GM12892 (cell line): Measurements from ENCODE around the gene NUTF2.

Experiments used
- DNase-seq: peaks from one replicate; pipeline ENCODE4 v3.0.0; 2011; ENCODE audit not compliant: insufficient read length
- FAIRE-seq: peaks from 2 replicates; lab custom pipeline; 2011; peaks lifted over from hg19 to GRCh38; lab: Jason Lieb, UNC
- POLR2A ChIP-seq: IDR thresholded peaks from 2 replicates; pipeline ENCODE4 v1.6.1; 2011; ENCODE audit warnings: low read depth, low read length, control low read depth
- POLR2AphosphoS5 ChIP-seq: IDR thresholded peaks from 2 replicates; pipeline ENCODE4 v1.6.1; 2011; ENCODE audit warnings: low read depth, low read length, control low read depth
- TAF1 ChIP-seq: IDR thresholded peaks from 2 replicates; pipeline ENCODE4 v1.6.1; 2011; ENCODE audit warnings: low read depth, mild to moderate bottlenecking, control low read depth, low read length, borderline replicate concordance

NUTF2 gene

DNA sequence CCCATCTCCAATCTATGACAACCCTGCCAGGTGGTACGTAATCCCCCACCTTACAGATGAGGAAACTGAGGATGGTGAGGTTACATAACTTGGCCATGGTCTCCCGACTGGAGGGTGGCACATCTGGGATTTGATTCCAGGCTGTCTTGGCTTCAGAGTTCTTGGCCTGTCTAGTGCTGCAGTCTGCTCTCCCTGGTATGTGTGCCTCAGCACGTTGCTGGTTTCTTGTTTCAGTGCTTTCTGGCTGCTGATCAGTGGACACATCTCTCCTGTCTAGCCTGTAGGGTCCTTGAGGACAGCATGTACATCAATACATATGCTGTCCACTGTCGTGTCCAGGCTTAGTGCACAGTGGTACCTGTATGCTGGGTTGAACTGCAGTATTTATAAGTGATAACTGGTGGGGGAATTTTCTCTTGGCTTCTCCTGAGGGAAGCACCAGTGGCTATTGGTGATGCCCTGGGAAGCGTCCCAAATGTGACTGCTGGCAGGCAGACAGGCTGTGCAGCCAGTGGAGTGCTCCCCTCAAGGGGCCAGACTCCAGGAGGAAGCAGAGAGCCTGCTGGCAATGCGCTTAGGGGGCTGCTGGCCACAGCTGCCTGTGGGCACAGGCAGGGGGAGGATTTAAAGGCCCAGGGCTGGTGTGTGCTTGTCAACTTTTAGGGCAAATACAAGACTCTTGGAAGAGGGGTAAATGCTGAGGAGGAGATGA is 70.6 kb downstream of the NUTF2 start:
- TF ChIP-seq POLR2A: no peak
- no peak for TF ChIP-seq TAF1
- no peak for TF ChIP-seq POLR2AphosphoS5
- DNase-seq: no peak
- no peak for FAIRE-seq

DNA sequence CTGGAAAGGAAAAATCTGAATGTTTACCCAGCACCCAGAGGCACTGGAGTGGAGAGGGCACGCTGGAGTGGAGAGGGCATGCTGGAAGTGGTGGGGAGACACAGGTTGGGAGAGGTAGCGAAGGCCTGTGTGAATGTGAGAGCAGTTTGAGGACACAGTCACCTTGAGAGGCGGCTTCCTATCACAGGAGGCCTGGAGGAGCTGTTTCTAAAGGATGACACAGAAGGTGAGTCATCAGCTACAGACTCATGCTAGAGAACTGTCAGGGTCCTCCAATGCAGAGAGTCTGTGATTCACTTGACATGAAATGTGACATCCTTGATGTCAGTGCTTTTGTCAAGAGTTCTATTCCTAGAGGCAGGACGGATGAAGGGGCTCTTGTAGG is 71.1 kb downstream of the NUTF2 start:
- FAIRE-seq: no peak
- TF ChIP-seq POLR2AphosphoS5 (no peak), TAF1 (no peak), POLR2A (no peak)
- DNase-seq: no peak

DNA sequence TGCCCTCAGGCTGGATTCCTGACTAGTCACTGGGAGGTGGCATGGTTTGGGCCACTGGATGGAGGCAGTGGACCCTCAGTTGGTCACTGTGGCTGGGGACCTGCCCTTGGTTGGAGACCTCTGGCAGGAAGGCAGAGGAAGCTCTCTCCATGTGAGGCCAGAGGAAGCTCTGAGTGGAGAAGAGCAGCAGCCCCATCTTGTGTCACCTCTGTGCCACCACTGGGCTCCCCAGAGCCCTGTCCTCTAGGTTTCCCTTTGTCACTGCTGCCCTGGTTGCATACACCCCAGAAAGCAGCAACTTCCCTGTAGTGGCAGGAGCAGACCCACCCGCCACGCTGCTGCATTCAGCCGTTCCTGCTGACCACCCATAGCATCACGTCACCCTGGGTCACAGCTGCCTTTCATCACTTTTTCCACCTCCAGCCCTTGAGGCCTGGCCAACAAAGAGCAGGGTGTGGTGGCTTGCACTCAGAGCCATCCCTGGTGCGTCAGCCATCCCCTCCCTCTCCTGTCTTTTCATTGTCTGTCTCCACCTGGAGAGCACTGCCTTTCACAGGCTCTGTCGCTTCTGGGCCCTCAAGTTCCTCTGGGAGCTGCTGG is 73.0 kb downstream of the NUTF2 start:
- TF ChIP-seq POLR2A: no peak
- TF ChIP-seq TAF1: no peak
- no peak for TF ChIP-seq POLR2AphosphoS5
- no peak for DNase-seq
- no peak for FAIRE-seq
